ENCODE data around the gene FOXL1. TPM values are rescaled to one million over a fixed set of nuclear protein-coding genes. Genes with fewer than 3 reads are reported as not detected.

FOXL1 gene
- total RNA-seq (1 to 10 TPM in 3 of 10 donors, under 1 TPM in 7; 0.40 to 1.9 (median 0.84) TPM), polyA plus RNA-seq (under 1 TPM; 0.78 to 0.95 TPM)
- long read RNA-seq, donor 1, partial matches to known transcripts: 0 of 1 reads
- long read RNA-seq, donor 1, other reads (novel, unspliced or antisense): 1 of 1 reads
- long read RNA-seq, donor 2, partial matches to known transcripts: 0 of 2 reads
- long read RNA-seq, donor 2, other reads (novel, unspliced or antisense): 0 of 2 reads
- long read RNA-seq, donor 3, partial matches to known transcripts: 0 of 1 reads
- long read RNA-seq, donor 3, other reads (novel, unspliced or antisense): 0 of 1 reads

DNA sequence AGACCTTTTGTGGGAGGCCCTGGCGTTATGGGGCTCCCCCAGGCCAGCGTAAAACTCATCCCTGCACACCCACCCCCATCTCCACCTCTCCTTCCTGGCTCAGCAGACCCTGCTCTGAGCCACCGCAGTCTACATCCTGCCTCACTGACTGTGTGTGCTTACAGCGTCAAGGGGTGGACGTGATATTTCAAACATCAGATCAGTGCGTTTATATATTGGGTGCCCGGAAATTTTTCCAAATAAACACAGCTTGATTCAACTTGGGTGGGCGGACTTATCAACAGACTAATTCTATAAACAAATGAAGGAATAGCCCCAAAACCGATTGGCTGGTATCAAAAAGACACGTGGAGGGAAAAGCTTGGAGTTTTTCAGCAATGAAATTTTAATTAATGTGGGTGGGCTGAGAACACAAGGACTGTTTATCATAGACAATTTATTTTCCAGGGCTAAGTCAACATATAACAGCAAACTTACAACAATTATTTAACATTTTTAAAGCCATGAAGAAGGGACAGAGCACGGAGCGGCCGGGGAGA, at the start of gene FOXL1:
FOXL1 (plus strand) TSS at position 489 of the 539 bp plus-strand sequence. CDS start 175 bp downstream, outside the sequence.
- WGBS, 2 donors: 50 to 54% methylated on average over 13 of the region's 13 CpGs
- TF ChIP-seq, protein P1, sequence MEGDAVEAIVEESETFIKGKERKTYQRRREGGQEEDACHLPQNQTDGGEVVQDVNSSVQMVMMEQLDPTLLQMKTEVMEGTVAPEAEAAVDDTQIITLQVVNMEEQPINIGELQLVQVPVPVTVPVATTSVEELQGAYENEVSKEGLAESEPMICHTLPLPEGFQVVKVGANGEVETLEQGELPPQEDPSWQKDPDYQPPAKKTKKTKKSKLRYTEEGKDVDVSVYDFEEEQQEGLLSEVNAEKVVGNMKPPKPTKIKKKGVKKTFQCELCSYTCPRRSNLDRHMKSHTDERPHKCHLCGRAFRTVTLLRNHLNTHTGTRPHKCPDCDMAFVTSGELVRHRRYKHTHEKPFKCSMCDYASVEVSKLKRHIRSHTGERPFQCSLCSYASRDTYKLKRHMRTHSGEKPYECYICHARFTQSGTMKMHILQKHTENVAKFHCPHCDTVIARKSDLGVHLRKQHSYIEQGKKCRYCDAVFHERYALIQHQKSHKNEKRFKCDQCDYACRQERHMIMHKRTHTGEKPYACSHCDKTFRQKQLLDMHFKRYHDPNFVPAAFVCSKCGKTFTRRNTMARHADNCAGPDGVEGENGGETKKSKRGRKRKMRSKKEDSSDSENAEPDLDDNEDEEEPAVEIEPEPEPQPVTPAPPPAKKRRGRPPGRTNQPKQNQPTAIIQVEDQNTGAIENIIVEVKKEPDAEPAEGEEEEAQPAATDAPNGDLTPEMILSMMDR (IDR thresholded peaks at IDR 0.05): no peak
- DNase-seq: no peak
- Histone ChIP-seq H3K9me3 (no peaks in the 10 kb centered on the region), H3K27me3 (peaks cover 7 to 93% (median 83%) of the 10 kb centered on the region in 7 donors), H3K4me3 (peak within 1 kb of the TSS in 9 of 10 donors; percentile 15 to 58 (median 47)), H3K36me3 (no peaks in the 10 kb centered on the region), H3K4me1 (peaks cover 0 to 73% (median 16%) of the 10 kb centered on the region in 9 donors), H3K27ac (peak within 1 kb of the TSS; percentile 56 to 85 (median 74))
- ATAC-seq: peak in 2 of 8 donors; percentile 31 to 38
- intact Hi-C loops (cut with DNase I): loop anchor here in 8 of 10 donors (5.0 to 10.0 kb wide), 9 partner anchors 34 to 484 kb away; no protein-coding TSS in a partner anchor

DNA sequence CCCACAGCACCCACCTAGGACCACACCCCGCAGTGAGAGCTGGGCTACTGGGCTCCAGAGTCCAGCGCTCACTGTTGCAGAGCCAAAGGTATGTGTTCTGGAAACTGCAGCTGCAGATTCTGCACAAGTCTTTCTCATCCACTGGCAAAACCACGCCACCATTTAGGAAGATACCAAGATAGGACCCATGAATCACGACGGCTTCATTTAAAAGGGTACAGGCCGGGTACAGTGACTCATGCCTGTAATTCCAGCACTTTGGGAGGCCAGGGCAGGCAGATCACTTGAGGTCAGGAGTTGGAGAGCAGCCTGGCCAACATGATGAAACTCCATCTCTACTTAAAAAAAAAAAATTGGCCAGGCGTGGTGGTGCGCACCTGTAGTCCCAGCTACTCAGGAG, 49.2 kb upstream of the FOXL1 start:
- Histone ChIP-seq H3K4me3 (no peak overlapping the region), H3K4me1 (peaks cover 0 to 8% (median 0%) of the 10 kb centered on the region in 9 donors), H3K27ac (no peak overlapping the region), H3K27me3 (peaks cover 0 to 2% (median 0%) of the 10 kb centered on the region in 7 donors), H3K36me3 (peaks cover 0 to 36% (median 0%) of the 10 kb centered on the region in 9 donors), H3K9me3 (no peaks in the 10 kb centered on the region)
- peak in 2 of 8 donors; percentile 12 to 14 for ATAC-seq
- no peak for DNase-seq
- intact Hi-C loops (cut with DNase I): no loop called here
- TF ChIP-seq, protein P1 (IDR thresholded peaks at IDR 0.05): no peak
- WGBS, 2 donors: 83 to 90% methylated on average over 8 of the region's 8 CpGs

DNA sequence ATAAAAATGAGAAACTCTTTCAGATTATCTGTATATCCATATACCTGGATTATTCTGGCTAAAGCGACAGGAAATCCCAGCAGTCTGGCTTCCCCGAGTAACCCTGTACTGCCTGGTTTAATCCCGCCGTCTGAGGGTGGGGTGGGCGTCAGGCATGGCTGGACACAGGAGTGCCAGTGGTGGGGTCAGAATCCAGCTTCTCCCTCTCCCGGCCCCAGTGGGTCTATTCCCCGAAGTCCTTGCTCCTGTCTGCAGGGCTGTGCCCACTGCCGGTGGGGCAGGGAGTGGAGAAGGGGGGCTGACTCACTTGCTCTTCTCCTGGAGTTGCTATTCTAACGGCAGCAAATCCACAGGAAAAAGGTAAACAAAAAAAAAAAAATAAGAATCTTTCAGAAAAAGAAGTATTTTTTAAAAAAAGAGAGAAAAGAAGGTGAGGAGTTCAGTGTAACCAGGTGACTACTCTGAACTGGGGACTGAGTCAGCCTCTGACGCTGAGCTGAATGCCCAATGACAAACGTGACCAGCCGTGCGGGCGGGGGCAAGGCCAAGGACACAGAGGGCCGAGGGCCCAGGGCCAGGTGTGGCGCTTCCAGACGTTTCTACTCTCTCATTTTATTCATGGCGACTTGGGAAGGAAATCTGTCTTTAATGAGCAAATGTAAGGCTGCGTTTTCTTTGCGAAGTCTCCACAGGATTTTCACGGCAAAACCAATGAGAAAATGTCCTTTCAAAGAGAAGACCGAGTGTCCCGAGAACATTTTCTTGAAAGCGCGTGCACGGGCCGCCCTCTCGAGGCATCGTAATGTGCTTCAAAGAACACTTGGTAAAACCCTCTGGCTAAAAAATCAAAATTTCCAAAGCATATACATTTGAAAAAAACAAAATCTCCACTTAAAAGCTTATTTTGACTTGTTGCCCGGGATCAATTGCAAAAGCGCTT, 47.8 kb upstream of the FOXL1 start:
- intact Hi-C loops (cut with DNase I): no loop called here
- DNase-seq (no peak), ATAC-seq (no peak)
- H3K9me3 ChIP-seq: no peaks in the 10 kb centered on the region
- WGBS, 2 donors: 87 to 88% methylated on average over 31 of the region's 31 CpGs
- H3K4me1 ChIP-seq: peaks cover 0 to 8% (median 0%) of the 10 kb centered on the region in 9 donors
- peaks cover 0 to 50% (median 0%) of the 10 kb centered on the region in 9 donors for H3K36me3 ChIP-seq
- no peak overlapping the region for H3K4me3 ChIP-seq
- H3K27me3 ChIP-seq: no peaks in the 10 kb centered on the region
- peak overlapping the region in 1 of 10 donors; percentile 26 for H3K27ac ChIP-seq
- TF ChIP-seq, protein P1 (IDR thresholded peaks at IDR 0.05): no peak

DNA sequence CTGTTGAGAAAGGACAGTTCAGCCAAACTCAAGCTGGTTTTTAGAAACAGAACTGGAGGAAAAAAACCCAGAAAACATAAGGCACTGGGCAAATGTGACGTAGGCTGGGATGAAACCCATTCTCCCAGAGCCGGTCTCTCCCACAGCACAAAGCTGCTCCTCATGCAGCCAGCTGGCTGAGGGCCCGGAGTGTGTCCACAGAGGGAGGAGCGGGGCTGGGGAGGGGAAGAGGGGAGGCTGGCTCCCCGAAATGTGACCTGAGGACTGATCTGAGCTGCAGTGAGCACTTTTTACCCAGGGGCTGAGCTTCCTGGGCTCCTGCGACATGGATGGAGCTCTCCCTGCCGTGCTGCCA, 47.2 kb upstream of the FOXL1 start:
- intact Hi-C loops (cut with DNase I): no loop called here
- Histone ChIP-seq H3K36me3 (peaks cover 0 to 56% (median 0%) of the 10 kb centered on the region in 9 donors), H3K27ac (peak overlapping the region in 1 of 10 donors; percentile 26), H3K9me3 (no peaks in the 10 kb centered on the region), H3K27me3 (no peaks in the 10 kb centered on the region), H3K4me3 (no peak overlapping the region), H3K4me1 (peaks cover 0 to 8% (median 0%) of the 10 kb centered on the region in 9 donors)
- TF ChIP-seq, protein P1 (IDR thresholded peaks at IDR 0.05): no peak
- DNase-seq (peak; percentile 50 to 69), ATAC-seq (peak in 7 of 8 donors; percentile 57 to 79 (median 74))
- 60 to 72% methylated on average over 7 of the region's 7 CpGs for WGBS, 2 donors

Data from heart right ventricle (tissue), 16 donors.